ENCODE measurements around the gene B9D1. TPM values are rescaled to one million over a fixed set of nuclear protein-coding genes. Genes with fewer than 3 reads are reported as not detected.

The B9D1 gene
- total RNA-seq, 2 experiments from 2014 or later: 21.1 to 38.1 TPM

DNA sequence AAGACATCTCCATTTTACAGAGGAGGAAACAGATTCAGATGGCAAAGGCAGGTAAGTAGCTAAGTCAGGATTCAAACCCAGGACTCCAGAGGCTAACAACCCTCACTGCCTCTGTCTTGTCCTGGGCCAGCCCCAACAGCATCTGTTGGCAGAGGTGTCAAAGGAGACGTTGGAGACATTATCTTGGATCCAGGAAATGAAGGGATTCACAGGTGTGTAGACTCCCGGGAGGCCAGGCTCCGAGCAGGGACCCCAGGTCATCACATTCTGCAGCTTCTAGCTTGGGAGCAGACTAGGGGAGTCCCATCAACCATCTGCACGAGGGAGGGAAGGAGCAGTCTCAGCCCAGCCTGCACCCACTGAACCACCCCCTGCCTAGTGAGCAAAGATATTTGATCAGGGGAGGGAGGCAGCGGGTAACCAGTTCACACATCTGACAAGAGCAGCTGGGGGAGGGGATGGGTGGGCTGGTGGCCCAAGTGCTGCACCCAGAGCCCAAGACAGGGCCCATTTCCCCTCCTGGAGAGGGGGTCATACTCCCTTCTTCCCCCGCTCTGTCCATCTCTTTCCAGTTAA is 1.0 kb upstream of the B9D1 start:
- Histone ChIP-seq H3K27ac (ENCODE audit: low read depth, low read length, poor library complexity, severe bottlenecking) (no peak overlapping the region), H3K36me3 (ENCODE audit: insufficient read depth, low read length) (no peaks in the 10 kb centered on the region), H4K20me1 (ENCODE audit: insufficient read depth, low read length) (no peaks in the 10 kb centered on the region), H3K9me3 (ENCODE audit: low read length) (no peaks in the 10 kb centered on the region), H3K4me3 (ENCODE audit: low read depth, low read length, poor library complexity, severe bottlenecking) (no peak overlapping the region), H3K4me1 (ENCODE audit: insufficient read depth, low read length, poor library complexity, severe bottlenecking) (peaks cover 16% of the 10 kb centered on the region), H2AFZ (ENCODE audit: low read length) (peak overlapping the region; percentile 69; the same call in 1 of the 2 replicates), H3K4me2 (ENCODE audit: low read length) (peak overlapping the region; percentile 83), H3K9me2 (ENCODE audit: insufficient read depth, low read length) (no peaks in the 10 kb centered on the region), H3K79me2 (ENCODE audit: insufficient read depth, low read depth, low read length) (peaks cover 3% of the 10 kb centered on the region; the same call in 1 of the 2 replicates)
- DNase-seq (ENCODE audit: low spot score): no peak
- no TSS peak for BruUV-seq (replicated peaks)
- POLR2A ChIA-PET: interaction anchor here (1.3 to 1.6 kb wide), 2 partner anchors 12 to 15 kb away, joined by 3 to 5 read pairs; partner anchors contain the start of gene MAPK7
- CTCF ChIA-PET (ENCODE audit: unreplicated experiment): interaction anchor here (1.2 to 2.6 kb wide), 2 partner anchors 15 to 25 kb away, joined by 3 to 9 read pairs; partner anchors contain the start of gene MAPK7
- intact Hi-C loops (cut with micrococcal nuclease; ENCODE audit: unreplicated experiment): loop anchor here (1.0 to 5.0 kb wide), 5 partner anchors 69 to 399 kb away; no protein-coding TSS in a partner anchor
- TF ChIP-seq, protein P1, sequence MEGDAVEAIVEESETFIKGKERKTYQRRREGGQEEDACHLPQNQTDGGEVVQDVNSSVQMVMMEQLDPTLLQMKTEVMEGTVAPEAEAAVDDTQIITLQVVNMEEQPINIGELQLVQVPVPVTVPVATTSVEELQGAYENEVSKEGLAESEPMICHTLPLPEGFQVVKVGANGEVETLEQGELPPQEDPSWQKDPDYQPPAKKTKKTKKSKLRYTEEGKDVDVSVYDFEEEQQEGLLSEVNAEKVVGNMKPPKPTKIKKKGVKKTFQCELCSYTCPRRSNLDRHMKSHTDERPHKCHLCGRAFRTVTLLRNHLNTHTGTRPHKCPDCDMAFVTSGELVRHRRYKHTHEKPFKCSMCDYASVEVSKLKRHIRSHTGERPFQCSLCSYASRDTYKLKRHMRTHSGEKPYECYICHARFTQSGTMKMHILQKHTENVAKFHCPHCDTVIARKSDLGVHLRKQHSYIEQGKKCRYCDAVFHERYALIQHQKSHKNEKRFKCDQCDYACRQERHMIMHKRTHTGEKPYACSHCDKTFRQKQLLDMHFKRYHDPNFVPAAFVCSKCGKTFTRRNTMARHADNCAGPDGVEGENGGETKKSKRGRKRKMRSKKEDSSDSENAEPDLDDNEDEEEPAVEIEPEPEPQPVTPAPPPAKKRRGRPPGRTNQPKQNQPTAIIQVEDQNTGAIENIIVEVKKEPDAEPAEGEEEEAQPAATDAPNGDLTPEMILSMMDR (conservative IDR thresholded peaks at IDR 0.05; ENCODE audit: low read length): no peak
- no peak for TF ChIP-seq EZH2phosphoT487 (IDR thresholded peaks at IDR 0.05; ENCODE audit: borderline replicate concordance, low read depth, low read length)

GRCh38 chr17:19363114-19363438 is 553 bp upstream of the B9D1 start:
- Histone ChIP-seq H3K27ac (ENCODE audit: low read depth, low read length, poor library complexity, severe bottlenecking) (no peak overlapping the region), H3K4me1 (ENCODE audit: insufficient read depth, low read length, poor library complexity, severe bottlenecking) (peaks cover 16% of the 10 kb centered on the region), H3K9me3 (ENCODE audit: low read length) (no peaks in the 10 kb centered on the region), H3K9me2 (ENCODE audit: insufficient read depth, low read length) (no peaks in the 10 kb centered on the region), H3K4me2 (ENCODE audit: low read length) (peak overlapping the region; percentile 83), H3K4me3 (ENCODE audit: low read depth, low read length, poor library complexity, severe bottlenecking) (peak overlapping the region; percentile 74), H2AFZ (ENCODE audit: low read length) (peak overlapping the region; percentile 69; the same call in 1 of the 2 replicates), H3K36me3 (ENCODE audit: insufficient read depth, low read length) (no peaks in the 10 kb centered on the region), H3K79me2 (ENCODE audit: insufficient read depth, low read depth, low read length) (peaks cover 3% of the 10 kb centered on the region; the same call in 1 of the 2 replicates), H4K20me1 (ENCODE audit: insufficient read depth, low read length) (no peaks in the 10 kb centered on the region)
- intact Hi-C loops (cut with micrococcal nuclease; ENCODE audit: unreplicated experiment): loop anchor here (1.0 to 5.0 kb wide), 4 partner anchors 84 to 399 kb away; no protein-coding TSS in a partner anchor
- DNase-seq (ENCODE audit: low spot score): no peak
- TF ChIP-seq EZH2phosphoT487 (IDR thresholded peaks at IDR 0.05; ENCODE audit: borderline replicate concordance, low read depth, low read length): no peak
- TF ChIP-seq, protein P1 (conservative IDR thresholded peaks at IDR 0.05; ENCODE audit: low read length): peak; percentile 55; the same call in 1 of the 2 replicates
- ChIA-PET POLR2A (interaction anchor here (0.6 to 1.6 kb wide), 4 partner anchors 12 to 65 kb away, joined by 3 to 5 read pairs (median 4); partner anchors contain the start of gene MAPK7), CTCF (ENCODE audit: unreplicated experiment) (interaction anchor here (1.2 to 2.6 kb wide), 2 partner anchors 15 to 24 kb away, joined by 3 to 9 read pairs; partner anchors contain the start of gene MAPK7)
- no TSS peak for BruUV-seq (replicated peaks)

GRCh38 chr17:19361944-19362276 is 613 bp downstream of the B9D1 start:
- TF ChIP-seq EZH2phosphoT487 (IDR thresholded peaks at IDR 0.05; ENCODE audit: borderline replicate concordance, low read depth, low read length): no peak
- TF ChIP-seq, protein P1 (conservative IDR thresholded peaks at IDR 0.05; ENCODE audit: low read length): no peak
- H3K27ac ChIP-seq (ENCODE audit: low read depth, low read length, poor library complexity, severe bottlenecking): no peak overlapping the region
- H3K36me3 ChIP-seq (ENCODE audit: insufficient read depth, low read length): no peaks in the 10 kb centered on the region

More at GRCh38 chr17:19361944-19362276, 613 bp downstream of the B9D1 start:
- ChIA-PET POLR2A (interaction anchor here (0.6 to 1.4 kb wide), 2 partner anchors 63 to 135 kb away, joined by 3 to 5 read pairs; no protein-coding TSS in a partner anchor), CTCF (ENCODE audit: unreplicated experiment) (interaction anchor here (2.6 kb wide), 1 partner anchor 16 kb away, joined by 9 read pairs; the partner anchor contains the start of gene MAPK7)
- Histone ChIP-seq H2AFZ (ENCODE audit: low read length) (peak overlapping the region; percentile 69; the same call in 1 of the 2 replicates), H3K4me3 (ENCODE audit: low read depth, low read length, poor library complexity, severe bottlenecking) (peak overlapping the region; percentile 74), H3K9me2 (ENCODE audit: insufficient read depth, low read length) (no peaks in the 10 kb centered on the region), H3K79me2 (ENCODE audit: insufficient read depth, low read depth, low read length) (peaks cover 3% of the 10 kb centered on the region; the same call in 1 of the 2 replicates), H3K4me2 (ENCODE audit: low read length) (peak overlapping the region; percentile 83), H3K4me1 (ENCODE audit: insufficient read depth, low read length, poor library complexity, severe bottlenecking) (peaks cover 16% of the 10 kb centered on the region), H4K20me1 (ENCODE audit: insufficient read depth, low read length) (no peaks in the 10 kb centered on the region), H3K9me3 (ENCODE audit: low read length) (no peaks in the 10 kb centered on the region)
- intact Hi-C loops (cut with micrococcal nuclease; ENCODE audit: unreplicated experiment): loop anchor here (5.0 kb wide), 2 partner anchors 105 to 145 kb away; no protein-coding TSS in a partner anchor
- no peak for DNase-seq (ENCODE audit: low spot score)
- no TSS peak for BruUV-seq (replicated peaks)

Data from OCI-LY7 (cell line).